Glomerular visceral epithelial cell (primary cell): ENCODE measurements around the gene CILP.

Experiments used
- DNase-seq: peaks from one replicate; pipeline ENCODE4 v3.0.0-alpha.2; 2016; ENCODE audit errors: extremely low spot score

CILP gene

GRCh38 chr15:65147902-65148301 lies 63.4 kb downstream of the CILP start:
- DNase-seq, result no peak

- no peak for DNase-seq
Measured at GRCh38 chr15:65146438-65146837, 64.8 kb downstream of the CILP start.
